Adipose tissue (tissue), 3 donors: ENCODE results near the gene ADD3. TPM values are rescaled to one million over a fixed set of nuclear protein-coding genes. Genes with fewer than 3 reads are reported as not detected.

Experiments
- H3K27ac ChIP-seq: one replicate; pipeline ENCODE4 v1.5.1; 2013; ENCODE audit warnings: low read depth, low read length
- WGBS, 3 donors: extraction: QIAGEN DNeasy Blood & Tissue Kit; methylation state at CpG; one replicate each; pipeline ENCODE4 v1.1.7; 2013; 5-methylcytosine and 5-hydroxymethylcytosine counted together
- polyA plus RNA-seq, 3 donors: library from polyadenylated mRNA; stranded (reverse); fragments of 200-250 nt; gene quantifications; one replicate each; pipeline ENCODE4 v1.2.3, GENCODE V29; 2013
- donor health status: healthy with polysubstance abuse.
- donor health status: Bipolar disorder and iron deficiency.
- donor health status: healthy.

Gene ADD3
- polyA plus RNA-seq, 3 donors, result 26.1 to 131 (median 39.8) TPM

GRCh38 chr10:110176141-110177030, 168.6 kb downstream of the ADD3 start:
- no peak overlapping the region for H3K27ac ChIP-seq
- 35 to 71% (median 44%) methylated on average over 19 of the region's 19 CpGs for WGBS, 3 donors

GRCh38 chr10:110179220-110179619, 171.4 kb downstream of the ADD3 start:
- 83 to 91% (median 91%) methylated on average over 7 of the region's 7 CpGs for whole genome bisulfite sequencing, 3 donors

GRCh38 chr10:110181451-110181850, 173.7 kb downstream of the ADD3 start:
- no peak overlapping the region for H3K27ac ChIP-seq
- WGBS, 3 donors, result 84 to 93% (median 90%) methylated on average over 10 of the region's 10 CpGs

More at GRCh38 chr10:110179220-110179619, 171.4 kb downstream of the ADD3 start:
- H3K27ac ChIP-seq, result no peak overlapping the region

- 68 to 95% (median 95%) methylated on average over 5 of the region's 5 CpGs for WGBS, 3 donors
- no peak overlapping the region for H3K27ac ChIP-seq
Observed at GRCh38 chr10:110181911-110182310, 174.1 kb downstream of the ADD3 start.

GRCh38 chr10:110184398-110184797, 176.6 kb downstream of the ADD3 start:
- no peak overlapping the region for H3K27ac ChIP-seq
- WGBS, 3 donors, result 55 to 72% (median 62%) methylated on average over 6 of the region's 6 CpGs

Other genes starting within 250 kb of the ADD3 start
- gene XPNPEP1, start 84.5 kb upstream of the ADD3 start, polyA plus RNA-seq, result 10 to 100 TPM; 29.8 to 63.9 (median 36.0) TPM
- 10 to 100 TPM; 16.6 to 28.8 (median 24.2) TPM for gene MXI1, start 199.6 kb downstream of the ADD3 start, polyA plus RNA-seq